Neural cell (in vitro differentiated cells): ENCODE measurements around the gene DNAJC28. TPM values are rescaled to one million over a fixed set of nuclear protein-coding genes. Genes with fewer than 3 reads are reported as not detected.
A peak's percentile ranks its signal among the peaks of the same experiment; 100 is the strongest.

Experiments
- H2AFZ ChIP-seq: fragments of 200-600, 300-800 bp; sonication (generic), shearing (Covaris generic); 2 replicates; pipeline ENCODE4 v1.6.0; 2014; ENCODE audit warnings: low read depth, mild to moderate bottlenecking, antibody characterized with exemption, low read length, moderate library complexity
- H3F3A ChIP-seq: fragments of 200-600 bp; shearing (Covaris generic); 2 replicates; pipeline ENCODE4 v1.6.1; 2016; ENCODE audit warnings: mild to moderate bottlenecking, moderate library complexity, mixed read lengths, antibody characterized with exemption, low read length; ENCODE audit not compliant: insufficient read depth, poor library complexity, severe bottlenecking
- H3K27ac ChIP-seq: fragments of 200-600, 300-800 bp; sonication (generic), shearing (Covaris generic); 2 replicates; pipeline ENCODE4 v1.5.1; 2014; ENCODE audit warnings: mild to moderate bottlenecking, low read length, moderate library complexity
- H3K27me3 ChIP-seq: fragments of 300-800, 200-600 bp; sonication (generic), shearing (Covaris generic); 2 replicates; pipeline ENCODE4 v1.6.0; 2014; ENCODE audit warnings: mild to moderate bottlenecking, low read depth, low read length, moderate library complexity; ENCODE audit not compliant: insufficient read depth
- H3K36me3 ChIP-seq: fragments of 300-800, 200-600 bp; sonication (generic), shearing (Covaris generic); 2 replicates; pipeline ENCODE4 v1.5.1; 2014; ENCODE audit warnings: mild to moderate bottlenecking, antibody characterized with exemption, low read length, moderate library complexity; ENCODE audit not compliant: insufficient read depth
- H3K4me2 ChIP-seq: fragments of 300-800, 200-600 bp; sonication (generic), shearing (Covaris generic); 2 replicates; pipeline ENCODE4 v1.6.0; 2014; ENCODE audit warnings: mild to moderate bottlenecking, low read length
- H3K4me3 ChIP-seq: fragments of 300-800, 200-600 bp; sonication (generic), shearing (Covaris generic); 2 replicates; pipeline ENCODE4 v1.5.1; 2014; ENCODE audit warnings: mild to moderate bottlenecking, low read length, moderate library complexity
- H3K79me2 ChIP-seq: fragments of 200-600 bp; shearing (Covaris generic); replicated peaks from 2 replicates; pipeline ENCODE4 v1.6.0; 2014; ENCODE audit warnings: mild to moderate bottlenecking, low read length, moderate library complexity; ENCODE audit not compliant: insufficient read depth
- H3K9ac ChIP-seq: fragments of 300-800, 200-600 bp; sonication (generic), shearing (Covaris generic); 2 replicates; pipeline ENCODE4 v1.6.1; 2016; ENCODE audit warnings: mild to moderate bottlenecking, low read length, mixed read lengths
- H3K9me2 ChIP-seq: fragments of 200-600 bp; shearing (Covaris generic); 2 replicates; pipeline ENCODE4 v1.6.1; 2016; ENCODE audit warnings: mild to moderate bottlenecking, low read length, mixed read lengths; ENCODE audit not compliant: insufficient read depth
- H3K9me3 ChIP-seq: fragments of 200-600, 300-800 bp; sonication (generic), shearing (Covaris generic); 2 replicates; pipeline ENCODE4 v1.6.1; 2016; ENCODE audit warnings: mild to moderate bottlenecking, mixed run types, low read length, moderate library complexity, mixed read lengths
- H4K20me1 ChIP-seq: fragments of 200-600 bp; shearing (Covaris generic); 2 replicates; pipeline ENCODE4 v1.6.1; 2016; ENCODE audit warnings: mild to moderate bottlenecking, mixed run types; ENCODE audit not compliant: insufficient read depth
- EP300 ChIP-seq: fragments of 450-650 bp; conservative IDR thresholded peaks from 2 replicates; pipeline ENCODE4 v1.6.1; 2014; ENCODE audit warnings: antibody characterized with exemption, mild to moderate bottlenecking, moderate library complexity; ENCODE audit not compliant: poor library complexity, severe bottlenecking
- EZH2 ChIP-seq: fragments of 200-600, 300-800 bp; shearing (Covaris generic), sonication (generic); IDR thresholded peaks from 2 replicates; pipeline ENCODE4 v1.6.1; 2014; ENCODE audit warnings: antibody characterized with exemption, low read length, borderline replicate concordance, mild to moderate bottlenecking; ENCODE audit not compliant: insufficient read depth, poor library complexity, severe bottlenecking
- MXI1 ChIP-seq: fragments of 450-650 bp; conservative IDR thresholded peaks from 2 replicates; pipeline ENCODE4 v1.6.1; 2014; ENCODE audit warnings: antibody characterized with exemption, mild to moderate bottlenecking; ENCODE audit not compliant: poor library complexity, severe bottlenecking
- POLR2AphosphoS5 ChIP-seq: IDR thresholded peaks from 2 replicates; pipeline ENCODE4 v1.6.1; 2012
- RAD21 ChIP-seq: fragments of 450-650 bp; conservative IDR thresholded peaks from 2 replicates; pipeline ENCODE4 v1.6.1; 2014; ENCODE audit warnings: antibody characterized with exemption, mild to moderate bottlenecking, moderate library complexity
- SMC3 ChIP-seq: fragments of 450-650 bp; conservative IDR thresholded peaks from 2 replicates; pipeline ENCODE4 v1.6.1; 2014; ENCODE audit warnings: antibody characterized with exemption, mild to moderate bottlenecking, moderate library complexity; ENCODE audit not compliant: poor library complexity
- TAF1 ChIP-seq: IDR thresholded peaks from 2 replicates; pipeline ENCODE4 v1.6.1; 2012; ENCODE audit warnings: low read depth
- polyA plus RNA-seq: library from polyadenylated mRNA; depleted of rRNA; stranded (reverse); fragments of >200 nt; gene quantifications from 2 replicates; pipeline ENCODE4 v1.2.3, GENCODE V29; 2014
- TF ChIP-seq, protein P1 (sequence below): IDR thresholded peaks from 2 replicates; pipeline ENCODE4 v1.6.1; 2012; ENCODE audit warnings: borderline replicate concordance
- TF ChIP-seq, protein P2 (sequence below): fragments of 450-650 bp; IDR thresholded peaks from 2 replicates; pipeline ENCODE4 v1.5.1; 2014; ENCODE audit warnings: antibody characterized with exemption, mild to moderate bottlenecking, moderate library complexity; ENCODE audit not compliant: poor library complexity, severe bottlenecking

The DNAJC28 gene
- polyA plus RNA-seq, 1 donor from 2014 or later = 5.5 TPM

DNA sequence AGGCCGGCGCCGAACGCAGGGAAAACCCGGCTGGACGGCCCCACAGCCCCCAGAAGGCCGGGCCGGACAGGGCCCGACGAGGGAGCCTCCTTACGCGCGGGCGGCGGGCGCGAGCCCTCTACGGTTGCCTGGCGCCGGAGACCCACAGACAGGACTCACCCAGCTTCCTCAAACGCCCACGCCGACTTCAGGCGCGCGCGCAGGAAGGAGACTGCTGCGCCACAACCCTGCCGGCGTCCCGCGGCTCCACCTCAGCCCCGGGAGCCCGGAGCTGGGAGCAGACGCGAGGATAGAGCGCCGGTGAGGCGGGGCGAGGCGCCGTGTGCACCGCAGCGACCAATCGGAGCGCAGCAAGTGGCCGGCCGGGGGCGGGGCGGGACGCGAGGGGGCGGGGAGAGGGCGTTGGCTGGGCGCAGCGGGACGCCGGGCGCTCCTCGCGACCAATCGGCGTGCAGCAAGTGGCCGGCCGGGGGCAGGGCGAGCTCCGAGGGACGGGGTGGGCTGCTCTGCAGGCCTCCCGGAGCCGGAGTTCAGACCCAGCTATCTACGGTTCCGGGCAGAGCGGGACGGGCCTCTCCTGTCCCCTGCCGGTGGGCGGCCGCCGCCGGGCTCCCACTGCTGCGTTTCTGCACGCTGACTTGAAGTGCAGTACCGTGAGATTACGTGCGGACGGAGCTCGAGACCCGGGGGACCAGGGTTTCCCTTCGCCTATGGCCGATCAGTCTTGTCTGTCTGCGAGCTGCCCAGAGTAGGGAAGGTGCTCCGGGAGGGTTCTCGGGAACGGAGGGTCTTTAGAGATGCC lies 11.6 kb downstream of the DNAJC28 start, which contains the start of gene TMEM50B:
Gene TMEM50B, minus strand, starts transcription at position 296 of the 802 bp plus-strand sequence. CDS start 11,089 bp downstream, outside the sequence.
- TF ChIP-seq EZH2 (no peak), RAD21 (peak; percentile 40), TAF1 (peak; percentile 76), EP300 (no peak), SMC3 (peak; percentile 46), MXI1 (peak; percentile 78), POLR2AphosphoS5 (peak; percentile 77)
- TF ChIP-seq, protein P1, sequence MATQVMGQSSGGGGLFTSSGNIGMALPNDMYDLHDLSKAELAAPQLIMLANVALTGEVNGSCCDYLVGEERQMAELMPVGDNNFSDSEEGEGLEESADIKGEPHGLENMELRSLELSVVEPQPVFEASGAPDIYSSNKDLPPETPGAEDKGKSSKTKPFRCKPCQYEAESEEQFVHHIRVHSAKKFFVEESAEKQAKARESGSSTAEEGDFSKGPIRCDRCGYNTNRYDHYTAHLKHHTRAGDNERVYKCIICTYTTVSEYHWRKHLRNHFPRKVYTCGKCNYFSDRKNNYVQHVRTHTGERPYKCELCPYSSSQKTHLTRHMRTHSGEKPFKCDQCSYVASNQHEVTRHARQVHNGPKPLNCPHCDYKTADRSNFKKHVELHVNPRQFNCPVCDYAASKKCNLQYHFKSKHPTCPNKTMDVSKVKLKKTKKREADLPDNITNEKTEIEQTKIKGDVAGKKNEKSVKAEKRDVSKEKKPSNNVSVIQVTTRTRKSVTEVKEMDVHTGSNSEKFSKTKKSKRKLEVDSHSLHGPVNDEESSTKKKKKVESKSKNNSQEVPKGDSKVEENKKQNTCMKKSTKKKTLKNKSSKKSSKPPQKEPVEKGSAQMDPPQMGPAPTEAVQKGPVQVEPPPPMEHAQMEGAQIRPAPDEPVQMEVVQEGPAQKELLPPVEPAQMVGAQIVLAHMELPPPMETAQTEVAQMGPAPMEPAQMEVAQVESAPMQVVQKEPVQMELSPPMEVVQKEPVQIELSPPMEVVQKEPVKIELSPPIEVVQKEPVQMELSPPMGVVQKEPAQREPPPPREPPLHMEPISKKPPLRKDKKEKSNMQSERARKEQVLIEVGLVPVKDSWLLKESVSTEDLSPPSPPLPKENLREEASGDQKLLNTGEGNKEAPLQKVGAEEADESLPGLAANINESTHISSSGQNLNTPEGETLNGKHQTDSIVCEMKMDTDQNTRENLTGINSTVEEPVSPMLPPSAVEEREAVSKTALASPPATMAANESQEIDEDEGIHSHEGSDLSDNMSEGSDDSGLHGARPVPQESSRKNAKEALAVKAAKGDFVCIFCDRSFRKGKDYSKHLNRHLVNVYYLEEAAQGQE = peak; percentile 37
- TF ChIP-seq, protein P2, sequence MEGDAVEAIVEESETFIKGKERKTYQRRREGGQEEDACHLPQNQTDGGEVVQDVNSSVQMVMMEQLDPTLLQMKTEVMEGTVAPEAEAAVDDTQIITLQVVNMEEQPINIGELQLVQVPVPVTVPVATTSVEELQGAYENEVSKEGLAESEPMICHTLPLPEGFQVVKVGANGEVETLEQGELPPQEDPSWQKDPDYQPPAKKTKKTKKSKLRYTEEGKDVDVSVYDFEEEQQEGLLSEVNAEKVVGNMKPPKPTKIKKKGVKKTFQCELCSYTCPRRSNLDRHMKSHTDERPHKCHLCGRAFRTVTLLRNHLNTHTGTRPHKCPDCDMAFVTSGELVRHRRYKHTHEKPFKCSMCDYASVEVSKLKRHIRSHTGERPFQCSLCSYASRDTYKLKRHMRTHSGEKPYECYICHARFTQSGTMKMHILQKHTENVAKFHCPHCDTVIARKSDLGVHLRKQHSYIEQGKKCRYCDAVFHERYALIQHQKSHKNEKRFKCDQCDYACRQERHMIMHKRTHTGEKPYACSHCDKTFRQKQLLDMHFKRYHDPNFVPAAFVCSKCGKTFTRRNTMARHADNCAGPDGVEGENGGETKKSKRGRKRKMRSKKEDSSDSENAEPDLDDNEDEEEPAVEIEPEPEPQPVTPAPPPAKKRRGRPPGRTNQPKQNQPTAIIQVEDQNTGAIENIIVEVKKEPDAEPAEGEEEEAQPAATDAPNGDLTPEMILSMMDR = peak; percentile 62
- no peaks in the 10 kb centered on the region for H3K9me3 ChIP-seq

DNA sequence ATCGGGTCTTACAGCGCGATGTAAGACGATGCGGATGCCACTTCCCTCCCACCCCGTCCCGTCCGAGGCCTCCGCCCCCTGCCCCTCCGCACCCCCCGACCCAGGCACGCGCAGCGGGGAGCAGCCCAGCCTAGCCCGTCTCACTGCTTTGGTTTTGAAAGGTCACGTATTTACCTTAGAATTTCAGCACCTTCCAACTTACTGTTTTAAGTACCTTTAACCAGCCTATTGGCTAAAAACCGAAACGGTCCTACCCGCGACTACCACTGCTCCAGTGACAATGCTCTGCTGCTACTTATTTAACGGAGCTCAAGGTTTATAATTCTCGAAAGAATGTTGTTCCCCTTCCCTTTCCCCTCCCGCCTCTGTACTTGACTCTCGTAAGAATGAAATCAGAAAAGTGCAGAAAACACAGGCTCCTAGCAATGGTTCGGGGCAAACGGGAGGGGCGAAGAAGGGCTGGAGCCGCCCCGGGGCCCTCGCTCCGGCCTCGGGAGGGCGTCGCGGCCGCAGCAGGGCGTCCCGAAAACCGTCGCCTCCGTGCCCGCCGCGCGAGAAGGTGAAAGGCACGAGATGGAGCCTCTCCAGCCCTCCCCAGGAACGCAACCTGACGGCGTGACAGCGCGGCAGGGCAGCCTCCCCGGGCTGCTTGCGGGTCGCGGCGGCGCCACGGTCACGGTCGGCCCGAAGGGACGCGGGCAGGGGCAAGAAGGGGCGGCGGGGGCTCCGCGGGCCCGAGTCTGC lies 12.4 kb downstream of the DNAJC28 start:
- no peaks in the 10 kb centered on the region for H3F3A ChIP-seq
- no peak for TF ChIP-seq POLR2AphosphoS5
- no peak for TF ChIP-seq RAD21
- TF ChIP-seq EZH2 = no peak
- TF ChIP-seq SMC3 = peak; percentile 13
- TF ChIP-seq TAF1 = no peak
- TF ChIP-seq, protein P2 = peak; percentile 16
- TF ChIP-seq, protein P1 = peak; percentile 34
- H3K36me3 ChIP-seq = no peaks in the 10 kb centered on the region
- no peaks in the 10 kb centered on the region for H3K27me3 ChIP-seq
- H3K4me2 ChIP-seq = peak overlapping the region; percentile 95
- no peaks in the 10 kb centered on the region for H3K9me3 ChIP-seq
- H3K27ac ChIP-seq = peak overlapping the region; percentile 68
- peaks cover 11% of the 10 kb centered on the region for H3K79me2 ChIP-seq
- peak overlapping the region; percentile 71 for H3K9ac ChIP-seq
- no peaks in the 10 kb centered on the region for H4K20me1 ChIP-seq
- H3K4me3 ChIP-seq = peak overlapping the region; percentile 94
- H3K9me2 ChIP-seq = no peaks in the 10 kb centered on the region
- H2AFZ ChIP-seq = peak overlapping the region; percentile 36

More for the DNA sequence above, 11.6 kb downstream of the DNAJC28 start, which contains the start of gene TMEM50B:
- no peaks in the 10 kb centered on the region for H4K20me1 ChIP-seq
- peak within 1 kb of the TSS; percentile 71 for H3K9ac ChIP-seq
- no peaks in the 10 kb centered on the region for H3K27me3 ChIP-seq
- peak within 1 kb of the TSS; percentile 95 for H3K4me2 ChIP-seq
- H3K79me2 ChIP-seq = peaks cover 10% of the 10 kb centered on the region
- peak within 1 kb of the TSS; percentile 68 for H3K27ac ChIP-seq
- H2AFZ ChIP-seq = peak within 1 kb of the TSS; percentile 80
- no peaks in the 10 kb centered on the region for H3K9me2 ChIP-seq
- H3F3A ChIP-seq = no peaks in the 10 kb centered on the region
- H3K4me3 ChIP-seq = peak within 1 kb of the TSS; percentile 94
- H3K36me3 ChIP-seq = no peaks in the 10 kb centered on the region
